Jurkat, Clone E6-1 (cell line): ENCODE measurements around the gene MRTFA.
"Not testable (repeated sequence)": the region's sequence is repeated elsewhere in the genome, so short reads cannot be mapped to it uniquely, and the experiment has no call there.

Source experiments
- DNase-seq: peaks from one replicate; pipeline ENCODE4 v3.0.0-alpha.2; 2011; ENCODE audit warnings: low read depth, low spot score
- H3K4me3 ChIP-seq: 2 replicates; pipeline ENCODE4 v1.5.1; 2011; ENCODE audit warnings: mild to moderate bottlenecking, low read length, control low read depth, moderate library complexity

MRTFA gene

GRCh38 chr22:40634119-40634903, 2.2 kb downstream of the MRTFA start:
- DNase-seq, result no peak
- no peak overlapping the region for H3K4me3 ChIP-seq

- no peak for DNase-seq
- no peak overlapping the region for H3K4me3 ChIP-seq
Observed at GRCh38 chr22:40633036-40633435, 3.5 kb downstream of the MRTFA start.

- no peak for DNase-seq
- H3K4me3 ChIP-seq, result no peak overlapping the region
Observed at GRCh38 chr22:40631925-40632324, 4.6 kb downstream of the MRTFA start.

- DNase-seq, result no peak
- H3K4me3 ChIP-seq, result no peak overlapping the region
Observed at GRCh38 chr22:40628354-40629042, 8.0 kb downstream of the MRTFA start.

- H3K4me3 ChIP-seq, result no peak overlapping the region
- DNase-seq, result no peak
Observed at GRCh38 chr22:40627612-40628011, 8.9 kb downstream of the MRTFA start.

- DNase-seq, result no peak
Observed at GRCh38 chr22:40626851-40627250, 9.7 kb downstream of the MRTFA start.

GRCh38 chr22:40625794-40626193, 10.7 kb downstream of the MRTFA start:
- DNase-seq, H3K4me3 ChIP-seq: not testable (repeated sequence)

More at GRCh38 chr22:40626851-40627250, 9.7 kb downstream of the MRTFA start:
- H3K4me3 ChIP-seq, result no peak overlapping the region

- not testable (repeated sequence) for H3K4me3 ChIP-seq, DNase-seq
Observed at GRCh38 chr22:40625281-40625680, 11.2 kb downstream of the MRTFA start.

- DNase-seq, result no peak
- H3K4me3 ChIP-seq, result no peak overlapping the region
Observed at GRCh38 chr22:40624770-40625169, 11.7 kb downstream of the MRTFA start.

GRCh38 chr22:40621309-40622151, 15.0 kb downstream of the MRTFA start:
- no peak for DNase-seq
- H3K4me3 ChIP-seq, result no peak overlapping the region

GRCh38 chr22:40620464-40621046, 16.0 kb downstream of the MRTFA start:
- H3K4me3 ChIP-seq, result no peak overlapping the region
- no peak for DNase-seq

GRCh38 chr22:40618400-40618799, 18.1 kb downstream of the MRTFA start:
- no peak for DNase-seq
- no peak overlapping the region for H3K4me3 ChIP-seq

- DNase-seq, result no peak
- H3K4me3 ChIP-seq, result no peak overlapping the region
Observed at GRCh38 chr22:40616578-40616977, 19.9 kb downstream of the MRTFA start.

GRCh38 chr22:40613067-40613466, 23.5 kb downstream of the MRTFA start:
- H3K4me3 ChIP-seq, result no peak overlapping the region
- DNase-seq, result no peak

GRCh38 chr22:40612291-40612751, 24.2 kb downstream of the MRTFA start:
- no peak overlapping the region for H3K4me3 ChIP-seq
- DNase-seq, result no peak

GRCh38 chr22:40611606-40612005, 24.9 kb downstream of the MRTFA start:
- H3K4me3 ChIP-seq, result no peak overlapping the region
- DNase-seq, result no peak

GRCh38 chr22:40610329-40610850, 26.1 kb downstream of the MRTFA start:
- H3K4me3 ChIP-seq, result no peak overlapping the region
- DNase-seq, result no peak

GRCh38 chr22:40609216-40609615, 27.3 kb downstream of the MRTFA start:
- DNase-seq, result no peak
- no peak overlapping the region for H3K4me3 ChIP-seq

GRCh38 chr22:40607506-40607905, 29.0 kb downstream of the MRTFA start:
- no peak for DNase-seq
- H3K4me3 ChIP-seq, result no peak overlapping the region
